KMS-11 (cell line): Measurements from ENCODE around the gene IL3.

Source experiments
- H2AFZ ChIP-seq: fragments of 200-600 bp; sonication (generic); 2 replicates; pipeline ENCODE4 v1.6.1; 2016; ENCODE audit warnings: antibody characterized with exemption, mixed run types, low read depth
- H3K27ac ChIP-seq: fragments of 200-600 bp; sonication (generic); 2 replicates; pipeline ENCODE4 v1.6.1; 2016; ENCODE audit warnings: mild to moderate bottlenecking, mixed run types
- H3K27me3 ChIP-seq: fragments of 200-600 bp; sonication (generic); 2 replicates; pipeline ENCODE4 v1.6.1; 2017; ENCODE audit warnings: mild to moderate bottlenecking, low read depth, mixed run types, moderate library complexity; ENCODE audit not compliant: insufficient read depth
- H3K36me3 ChIP-seq: fragments of 200-600 bp; sonication (generic); 2 replicates; pipeline ENCODE4 v1.6.1; 2017; ENCODE audit warnings: mild to moderate bottlenecking, mixed run types; ENCODE audit not compliant: insufficient read depth
- H3K4me1 ChIP-seq: fragments of 200-600 bp; sonication (generic); 2 replicates; pipeline ENCODE4 v1.6.1; 2016; ENCODE audit warnings: mild to moderate bottlenecking, low read depth, mixed run types; ENCODE audit not compliant: poor library complexity, severe bottlenecking
- H3K4me2 ChIP-seq: fragments of 200-600 bp; sonication (generic); 2 replicates; pipeline ENCODE4 v1.7.0; 2016; ENCODE audit warnings: mild to moderate bottlenecking, mixed run types
- H3K4me3 ChIP-seq: fragments of 200-600 bp; sonication (generic); IDR thresholded peaks from 2 replicates; pipeline ENCODE4 v1.6.1; 2017; ENCODE audit warnings: low read depth, low read length, mixed read lengths; ENCODE audit not compliant: insufficient read depth
- H3K79me2 ChIP-seq: fragments of 200-600 bp; sonication (generic); 2 replicates; pipeline ENCODE4 v1.6.1; 2016; ENCODE audit warnings: low read depth, mixed run types; ENCODE audit not compliant: insufficient read depth
- H3K9ac ChIP-seq: fragments of 200-600 bp; sonication (generic); 2 replicates; pipeline ENCODE4 v1.6.1; 2016; ENCODE audit warnings: mild to moderate bottlenecking, mixed run types
- H4K20me1 ChIP-seq: fragments of 200-600 bp; sonication (generic); 2 replicates; pipeline ENCODE4 v1.6.1; 2016; ENCODE audit warnings: mild to moderate bottlenecking, mixed run types; ENCODE audit not compliant: insufficient read depth
- CTCF ChIP-seq: fragments of 200-600 bp; sonication (generic); conservative IDR thresholded peaks from 2 replicates; pipeline ENCODE4 v1.6.1; 2017; ENCODE audit warnings: low read depth, mild to moderate bottlenecking, antibody characterized with exemption, low read length, moderate library complexity, mixed read lengths

The IL3 gene

GRCh38 chr5:132059696-132060500 is 557 bp upstream of the IL3 start:
- no peak overlapping the region for H3K4me3 ChIP-seq
- H3K4me2 ChIP-seq = no peak overlapping the region
- no peaks in the 10 kb centered on the region for H4K20me1 ChIP-seq
- no peaks in the 10 kb centered on the region for H3K79me2 ChIP-seq
- TF ChIP-seq CTCF = no peak
- peaks cover 4% of the 10 kb centered on the region for H3K4me1 ChIP-seq
- no peaks in the 10 kb centered on the region for H3K36me3 ChIP-seq
- H3K27ac ChIP-seq = no peak overlapping the region
- no peaks in the 10 kb centered on the region for H3K27me3 ChIP-seq
- no peak overlapping the region for H3K9ac ChIP-seq
- no peak overlapping the region for H2AFZ ChIP-seq

DNA sequence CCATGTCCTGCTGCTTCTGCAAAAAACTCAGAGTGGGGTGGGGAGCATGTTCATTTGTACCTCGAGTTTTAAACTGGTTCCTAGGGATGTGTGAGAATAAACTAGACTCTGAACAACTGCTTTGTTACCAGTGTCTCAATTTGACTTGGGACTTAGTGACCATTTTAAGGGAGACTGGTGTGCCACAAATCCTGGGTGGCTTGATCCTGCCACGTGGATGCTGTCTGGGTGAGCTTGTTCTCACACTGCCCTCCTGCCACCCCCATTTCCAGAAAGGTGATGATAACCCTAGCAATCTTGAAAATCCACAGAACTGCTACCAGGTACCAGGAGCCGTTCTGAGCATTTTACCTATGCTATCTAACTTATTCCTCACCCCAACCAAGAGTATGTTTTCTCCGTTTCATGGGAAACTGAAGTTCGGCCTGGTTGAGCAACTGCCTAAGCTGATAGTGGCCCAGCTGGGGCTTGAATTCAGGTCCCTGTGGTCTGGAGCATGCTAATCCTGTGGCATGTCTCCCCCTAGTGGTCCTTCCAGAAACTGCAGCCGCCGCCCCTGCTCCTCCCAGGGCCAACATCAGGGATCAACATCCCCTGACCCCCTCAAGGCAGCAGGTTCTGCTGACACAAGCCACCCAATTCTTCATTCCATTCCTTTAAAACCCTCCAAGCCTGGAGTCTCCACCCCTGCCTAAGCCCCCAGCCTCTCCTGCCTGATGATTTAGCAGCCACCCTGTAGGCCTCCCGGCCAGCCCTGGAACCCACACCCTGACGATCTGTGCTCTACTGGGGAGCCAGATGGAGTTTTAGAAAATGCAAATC is 2.8 kb downstream of the IL3 start:
- Histone ChIP-seq H3K9ac (no peak overlapping the region), H3K79me2 (no peaks in the 10 kb centered on the region), H3K4me1 (peaks cover 14% of the 10 kb centered on the region), H4K20me1 (no peaks in the 10 kb centered on the region), H3K27ac (no peak overlapping the region), H3K4me3 (no peak overlapping the region), H2AFZ (no peak overlapping the region), H3K27me3 (no peaks in the 10 kb centered on the region), H3K4me2 (no peak overlapping the region; the same call in 1 of the 2 replicates), H3K36me3 (no peaks in the 10 kb centered on the region)
- TF ChIP-seq CTCF = peak; percentile 99

DNA sequence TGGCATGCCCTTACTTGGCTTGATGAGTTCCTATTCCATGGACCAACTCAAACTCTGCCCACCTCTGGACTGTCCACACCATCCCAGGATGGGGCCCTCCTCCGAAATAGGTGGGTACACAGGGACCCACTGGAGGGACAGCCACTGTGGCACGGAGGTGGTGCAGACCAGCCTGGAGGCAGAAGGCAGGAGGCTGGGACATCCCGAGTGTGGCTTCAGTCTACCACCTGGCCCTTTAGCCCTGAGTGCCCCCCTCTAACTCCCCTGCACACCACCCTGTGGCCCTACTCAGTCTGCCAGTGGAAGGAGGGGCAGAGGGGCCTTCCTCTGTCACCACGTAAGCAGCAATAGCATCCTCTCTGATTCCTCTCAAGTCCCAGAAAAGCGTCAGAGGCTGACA is 3.7 kb downstream of the IL3 start:
- Histone ChIP-seq H2AFZ (no peak overlapping the region), H3K4me2 (no peak overlapping the region), H3K27ac (no peak overlapping the region), H4K20me1 (no peaks in the 10 kb centered on the region), H3K79me2 (no peaks in the 10 kb centered on the region), H3K9ac (no peak overlapping the region), H3K36me3 (no peaks in the 10 kb centered on the region), H3K4me3 (no peak overlapping the region), H3K4me1 (peaks cover 14% of the 10 kb centered on the region), H3K27me3 (no peaks in the 10 kb centered on the region)
- TF ChIP-seq CTCF = no peak

DNA sequence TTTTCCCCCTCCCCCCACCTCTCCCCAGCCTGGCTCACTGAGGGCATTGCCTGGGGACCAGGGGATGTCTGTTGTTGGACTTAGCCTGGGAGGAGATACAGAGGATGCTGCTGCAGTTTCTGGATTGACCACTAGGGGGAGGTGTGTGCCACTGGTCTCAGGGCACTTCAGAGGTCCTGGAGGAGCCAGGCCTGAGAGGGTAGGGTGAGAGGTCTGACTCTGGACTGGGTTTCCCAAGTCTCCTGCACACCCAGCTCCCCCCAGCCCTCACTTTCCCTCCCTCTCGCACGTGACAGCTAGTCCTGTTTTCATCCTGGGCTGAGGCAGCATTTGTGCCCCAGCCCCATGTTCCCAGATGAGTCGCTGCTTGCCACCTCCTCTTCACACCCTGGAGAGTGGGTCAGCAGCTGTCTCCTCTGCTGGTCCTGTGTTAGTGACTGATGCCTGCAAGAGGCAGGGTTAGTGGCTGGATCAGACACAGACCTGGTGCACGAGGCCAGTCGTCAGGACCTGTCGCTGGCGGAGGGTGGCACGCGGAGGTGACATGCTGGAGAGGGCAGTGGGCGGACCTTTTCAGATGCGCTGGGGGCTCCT is 4.4 kb downstream of the IL3 start:
- H3K4me3 ChIP-seq = no peak overlapping the region
- H3K27ac ChIP-seq = no peak overlapping the region
- no peak overlapping the region for H3K9ac ChIP-seq
- H3K4me2 ChIP-seq = no peak overlapping the region
- TF ChIP-seq CTCF = peak; percentile 91
- H3K79me2 ChIP-seq = no peaks in the 10 kb centered on the region
- no peaks in the 10 kb centered on the region for H3K27me3 ChIP-seq
- no peaks in the 10 kb centered on the region for H3K36me3 ChIP-seq
- no peak overlapping the region for H2AFZ ChIP-seq
- H3K4me1 ChIP-seq = peaks cover 14% of the 10 kb centered on the region
- H4K20me1 ChIP-seq = no peaks in the 10 kb centered on the region
